GM18951 (cell line): ENCODE results near the gene MRTFA.
"Not testable (repeated sequence)": the region's sequence is repeated elsewhere in the genome, so short reads cannot be mapped to it uniquely, and the experiment has no call there.

ENCODE experiments used
- POLR2A ChIP-seq: IDR thresholded peaks from 4 replicates; pipeline ENCODE4 v1.6.1; 2011; ENCODE audit warnings: mild to moderate bottlenecking; ENCODE audit not compliant: insufficient read length, insufficient read depth; ENCODE audit errors: extremely low read depth
- in situ Hi-C: fragments of 300-500 bp; cut with MboI; formaldehyde crosslinking; loops from one replicate; pipeline ENCODE4 v1.12.0; 2022; ENCODE audit warnings: low sequenced_read_pairs, mixed read lengths, inconsistent platforms; ENCODE audit not compliant: unreplicated experiment

MRTFA gene

GRCh38 chr22:40391417-40391816, 245.1 kb downstream of the MRTFA start:
- in situ Hi-C loops = no loop called here
- no peak for TF ChIP-seq POLR2A

- no peak for TF ChIP-seq POLR2A
- in situ Hi-C loops = no loop called here
Measured at GRCh38 chr22:40388231-40388630, 248.3 kb downstream of the MRTFA start.

GRCh38 chr22:40387746-40388145, 248.8 kb downstream of the MRTFA start:
- no peak for TF ChIP-seq POLR2A
- in situ Hi-C loops = no loop called here

- in situ Hi-C loops = no loop called here
Measured at GRCh38 chr22:40385036-40385782, 251.3 kb downstream of the MRTFA start.

GRCh38 chr22:40383905-40384304, 252.6 kb downstream of the MRTFA start:
- in situ Hi-C loops = no loop called here
- TF ChIP-seq POLR2A = no peak

More at GRCh38 chr22:40385036-40385782, 251.3 kb downstream of the MRTFA start:
- no peak for TF ChIP-seq POLR2A

GRCh38 chr22:40381461-40381860, 255.1 kb downstream of the MRTFA start:
- in situ Hi-C loops = no loop called here
- TF ChIP-seq POLR2A = no peak

GRCh38 chr22:40378448-40378847, 258.1 kb downstream of the MRTFA start:
- in situ Hi-C loops = not testable (repeated sequence)

GRCh38 chr22:40377931-40378330, 258.6 kb downstream of the MRTFA start:
- in situ Hi-C loops = no loop called here
- no peak for TF ChIP-seq POLR2A

GRCh38 chr22:40376149-40376548, 260.4 kb downstream of the MRTFA start:
- no peak for TF ChIP-seq POLR2A
- in situ Hi-C loops = no loop called here

- no peak for TF ChIP-seq POLR2A
- in situ Hi-C loops = no loop called here
Measured at GRCh38 chr22:40374567-40374966, 262.0 kb downstream of the MRTFA start.

- no peak for TF ChIP-seq POLR2A
- in situ Hi-C loops = no loop called here
Measured at GRCh38 chr22:40368836-40369235, 267.7 kb downstream of the MRTFA start.

GRCh38 chr22:40368016-40368415, 268.5 kb downstream of the MRTFA start:
- in situ Hi-C loops = no loop called here
- TF ChIP-seq POLR2A = no peak

GRCh38 chr22:40367342-40367741, 269.2 kb downstream of the MRTFA start:
- in situ Hi-C loops = no loop called here
- no peak for TF ChIP-seq POLR2A

GRCh38 chr22:40366068-40366467, 270.5 kb downstream of the MRTFA start:
- in situ Hi-C loops = no loop called here
- TF ChIP-seq POLR2A = no peak

- TF ChIP-seq POLR2A = no peak
- in situ Hi-C loops = no loop called here
Measured at GRCh38 chr22:40364431-40364830, 272.1 kb downstream of the MRTFA start.
